Lung (tissue), 12 donors: ENCODE results near the gene GOLIM4. TPM values are rescaled to one million over a fixed set of nuclear protein-coding genes. Genes with fewer than 3 reads are reported as not detected.
"Not testable (repeated sequence)": the region's sequence is repeated elsewhere in the genome, so short reads cannot be mapped to it uniquely, and the experiment has no call there.

ENCODE experiments used
- ATAC-seq: fragments of 200-7000 bp; cut with Tn5 transposase; one replicate; pipeline ENCODE4 v1.9.1; 2020; ENCODE audit warnings: moderate number of reproducible peaks; ENCODE audit not compliant: insufficient read depth, low FRiP score
- DNase-seq, 3 donors: peaks; one replicate each; pipeline ENCODE4 v3.0.0-alpha.2; 2013 to 2017
- H3K27ac ChIP-seq, 2 donors: one replicate each; pipeline ENCODE4 v1.5.1; 2013; ENCODE audit warnings: mild to moderate bottlenecking in 2 of 2, moderate library complexity in 2 of 2, control low read depth in 1 of 2, inconsistent platforms in 1 of 2, low read depth in 1 of 2, low read length in 1 of 2
- H3K27me3 ChIP-seq, 3 donors: one replicate each; pipeline ENCODE4 v1.5.1; 2013; ENCODE audit warnings: low read length in 2 of 3; ENCODE audit not compliant: control insufficient read depth in 3 of 3, insufficient read depth in 3 of 3
- H3K36me3 ChIP-seq, 4 donors: one replicate each; pipeline ENCODE4 v1.5.1; 2013; ENCODE audit warnings: low read length in 4 of 4, mild to moderate bottlenecking in 1 of 4, moderate library complexity in 1 of 4; ENCODE audit not compliant: control insufficient read depth in 4 of 4, insufficient read depth in 4 of 4
- H3K4me1 ChIP-seq, 5 donors: one replicate each; pipeline ENCODE4 v1.5.1; 2013; ENCODE audit warnings: low read length in 5 of 5, mild to moderate bottlenecking in 2 of 5, moderate library complexity in 1 of 5; ENCODE audit not compliant: control insufficient read depth in 5 of 5, insufficient read depth in 5 of 5
- H3K4me3 ChIP-seq: one replicate; pipeline ENCODE4 v1.5.1; 2013; ENCODE audit warnings: mild to moderate bottlenecking, control low read depth, moderate library complexity
- H3K9ac ChIP-seq, 2 donors: one replicate each; pipeline ENCODE4 v1.5.1; 2013; ENCODE audit warnings: low read length in 2 of 2, control low read depth in 1 of 2; ENCODE audit not compliant: insufficient read depth in 1 of 2
- H3K9me3 ChIP-seq, 4 donors: one replicate each; pipeline ENCODE4 v1.5.1; 2013; ENCODE audit warnings: low read length in 3 of 4, mild to moderate bottlenecking in 1 of 4, moderate library complexity in 1 of 4; ENCODE audit not compliant: control insufficient read depth in 4 of 4, insufficient read depth in 3 of 4
- CTCF ChIP-seq: IDR thresholded peaks from 2 replicates; pipeline ENCODE4 v1.5.1; 2012; ENCODE audit warnings: mild to moderate bottlenecking; ENCODE audit errors: control extremely low read depth, extremely low read depth
- WGBS, 2 donors: extraction: QIAGEN DNeasy Blood & Tissue Kit; methylation state at CpG; one replicate each; pipeline ENCODE4 v1.1.7; 2013; 5-methylcytosine and 5-hydroxymethylcytosine counted together
- polyA plus RNA-seq, 2 donors: library from polyadenylated mRNA; stranded (reverse); fragments of 200-250 nt; gene quantifications; one replicate each; pipeline ENCODE4 v1.2.1, GENCODE V29; 2013
- total RNA-seq, 2 donors: library from RNA; depleted of rRNA in 1 of 2; stranded (reverse); fragments of >200 nt in 1 of 2; gene quantifications; one replicate each; pipeline ENCODE4 v1.2.1, GENCODE V29; 2014 to 2021
- donor health status: control.
- donor health status: control.
- donor health status: Bipolar disorder and iron deficiency.
- donor health status: healthy.
- donor health status: DM: yes; HTN: yes; CAD: no.

The GOLIM4 gene
- total and polyA plus RNA-seq, 4 donors, result 22.2 to 52.9 (median 33.3) TPM

- Histone ChIP-seq H3K27me3 (no peaks in the 10 kb centered on the region), H3K36me3 (peaks cover 0 to 1% (median 0%) of the 10 kb centered on the region in 4 donors), H3K4me3 (no peak overlapping the region), H3K27ac (no peak overlapping the region), H3K4me1 (peaks cover 0 to 18% (median 0%) of the 10 kb centered on the region in 5 donors), H3K9me3 (no peaks in the 10 kb centered on the region), H3K9ac (no peak overlapping the region)
- TF ChIP-seq CTCF, result no peak
- WGBS, 2 donors, result 82 to 97% methylated on average over 3 of the region's 3 CpGs
- DNase-seq (no peak), ATAC-seq (no peak)
These were observed 35.4 kb downstream of the GOLIM4 start for GRCh38 chr3:168060317-168060716.

- Histone ChIP-seq H3K27ac (no peak overlapping the region), H3K27me3 (no peaks in the 10 kb centered on the region), H3K4me1 (peaks cover 0 to 18% (median 0%) of the 10 kb centered on the region in 5 donors), H3K9ac (no peak overlapping the region), H3K4me3 (no peak overlapping the region), H3K36me3 (peaks cover 0 to 1% (median 0%) of the 10 kb centered on the region in 4 donors), H3K9me3 (no peaks in the 10 kb centered on the region)
- ATAC-seq (no peak), DNase-seq (no peak)
- 86 to 88% methylated on average over 2 of the region's 2 CpGs for WGBS, 2 donors
- TF ChIP-seq CTCF, result no peak
These were observed 37.2 kb downstream of the GOLIM4 start for GRCh38 chr3:168058481-168058880.

- not testable (repeated sequence) for H3K9me3 ChIP-seq, H3K36me3 ChIP-seq, H3K27ac ChIP-seq, H3K4me1 ChIP-seq, DNase-seq, H3K9ac ChIP-seq, H3K4me3 ChIP-seq, ATAC-seq, H3K27me3 ChIP-seq
- WGBS, 2 donors, result 94 to 95% methylated on average over 7 of the region's 7 CpGs
These were observed 39.1 kb downstream of the GOLIM4 start for GRCh38 chr3:168056398-168057230.

- no peak overlapping the region for H3K9ac ChIP-seq
- no peak for DNase-seq
- no peaks in the 10 kb centered on the region for H3K27me3 ChIP-seq
- H3K9me3 ChIP-seq, result no peaks in the 10 kb centered on the region
- 94 to 95% methylated on average over 5 of the region's 5 CpGs for WGBS, 2 donors
- peaks cover 2 to 19% (median 9%) of the 10 kb centered on the region in 5 donors for H3K4me1 ChIP-seq
- peak overlapping the region in 1 of 2 donors; percentile 43 for H3K27ac ChIP-seq
- H3K36me3 ChIP-seq, result peaks cover 0 to 1% (median 0%) of the 10 kb centered on the region in 4 donors
- ATAC-seq, result no peak
- TF ChIP-seq CTCF, result no peak
- no peak overlapping the region for H3K4me3 ChIP-seq
These were observed 41.3 kb downstream of the GOLIM4 start for GRCh38 chr3:168054447-168054846.
